Ammon's horn (tissue), 1 donor: ENCODE results near the gene ARPP21.
A peak's percentile ranks its signal among the peaks of the same experiment; 100 is the strongest.
"Not testable (repeated sequence)": the region's sequence is repeated elsewhere in the genome, so short reads cannot be mapped to it uniquely, and the experiment has no call there.

Experiments used
- DNase-seq: peaks from one replicate; pipeline ENCODE4 v3.0.0-alpha.2; 2016; ENCODE audit warnings: low spot score

Gene ARPP21

DNA sequence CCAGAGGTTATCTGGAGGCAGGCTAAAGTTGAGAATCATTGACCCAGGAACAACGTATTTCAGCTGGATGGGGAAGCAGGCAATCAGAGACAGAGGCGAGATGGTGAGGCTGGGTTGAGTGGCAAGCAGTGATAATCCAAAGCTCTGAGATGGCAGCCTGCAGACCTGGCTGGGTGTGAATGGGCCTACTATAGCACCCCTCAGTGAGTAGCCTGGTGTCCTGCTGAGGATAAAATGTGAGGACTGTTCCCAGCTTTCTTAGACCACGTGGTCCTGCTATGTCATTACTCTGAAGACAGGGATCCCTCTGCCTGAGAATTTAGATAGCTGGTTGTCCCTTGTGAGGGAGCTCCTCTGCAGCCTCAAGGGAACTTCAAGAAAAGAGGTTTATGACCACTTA lies 141.5 kb downstream of the ARPP21 start:
- DNase-seq, result no peak

DNA sequence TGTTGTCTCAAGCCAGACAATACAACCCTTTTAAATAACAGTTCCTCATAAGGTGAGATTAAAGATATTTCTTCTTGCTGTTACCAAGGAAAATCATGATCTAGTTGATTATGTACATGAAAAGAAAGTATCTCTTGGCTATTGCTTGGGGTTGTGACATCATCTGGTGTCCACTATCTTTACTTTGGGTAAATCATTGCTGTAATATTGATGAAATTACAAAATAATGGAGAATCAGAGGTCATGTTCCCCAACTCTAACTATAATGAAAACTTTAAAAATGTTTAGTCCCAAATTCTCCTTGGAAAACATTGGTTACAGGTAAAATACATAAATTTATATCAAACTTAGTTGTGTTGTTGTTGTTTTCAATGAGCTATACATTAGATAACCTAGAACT lies 142.2 kb downstream of the ARPP21 start:
- no peak for DNase-seq

DNA sequence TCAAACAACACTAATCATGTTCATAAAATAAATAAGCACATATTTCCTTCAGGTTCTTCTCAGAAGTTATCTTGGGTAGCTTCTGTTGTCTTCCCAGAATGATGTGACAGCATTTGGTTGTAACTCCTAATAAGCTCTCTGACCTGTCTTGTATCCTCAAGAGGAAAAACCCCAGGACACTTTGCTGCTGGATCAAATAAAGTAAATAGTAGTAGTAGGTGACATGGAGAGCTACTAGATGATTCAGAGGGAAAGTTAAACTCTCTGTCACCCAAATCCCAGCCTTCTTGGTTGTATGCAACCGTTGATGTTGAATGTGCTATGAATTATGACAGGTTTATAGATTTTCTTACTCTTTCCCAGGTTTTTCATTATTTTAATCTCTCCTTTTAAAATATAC lies 143.0 kb downstream of the ARPP21 start:
- DNase-seq, result no peak

DNA sequence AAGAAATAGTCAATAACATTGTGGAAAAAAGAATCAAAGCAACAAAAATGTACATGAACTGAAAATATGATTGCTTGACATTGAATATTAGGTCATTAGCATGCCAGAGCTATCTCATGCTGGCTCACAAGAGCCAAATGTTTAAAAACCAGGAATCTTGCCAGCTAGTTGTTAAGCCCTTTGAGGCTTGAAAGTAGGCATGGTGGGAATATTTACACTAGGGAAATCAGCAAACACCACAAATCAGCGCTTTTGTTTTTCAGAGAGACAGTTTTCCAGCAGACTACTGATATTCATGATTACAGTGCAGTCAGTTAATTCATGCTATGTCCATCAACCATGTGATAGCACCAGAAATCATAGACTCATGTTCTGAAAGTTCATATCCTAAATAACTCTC lies 144.8 kb downstream of the ARPP21 start:
- DNase-seq, result no peak

DNA sequence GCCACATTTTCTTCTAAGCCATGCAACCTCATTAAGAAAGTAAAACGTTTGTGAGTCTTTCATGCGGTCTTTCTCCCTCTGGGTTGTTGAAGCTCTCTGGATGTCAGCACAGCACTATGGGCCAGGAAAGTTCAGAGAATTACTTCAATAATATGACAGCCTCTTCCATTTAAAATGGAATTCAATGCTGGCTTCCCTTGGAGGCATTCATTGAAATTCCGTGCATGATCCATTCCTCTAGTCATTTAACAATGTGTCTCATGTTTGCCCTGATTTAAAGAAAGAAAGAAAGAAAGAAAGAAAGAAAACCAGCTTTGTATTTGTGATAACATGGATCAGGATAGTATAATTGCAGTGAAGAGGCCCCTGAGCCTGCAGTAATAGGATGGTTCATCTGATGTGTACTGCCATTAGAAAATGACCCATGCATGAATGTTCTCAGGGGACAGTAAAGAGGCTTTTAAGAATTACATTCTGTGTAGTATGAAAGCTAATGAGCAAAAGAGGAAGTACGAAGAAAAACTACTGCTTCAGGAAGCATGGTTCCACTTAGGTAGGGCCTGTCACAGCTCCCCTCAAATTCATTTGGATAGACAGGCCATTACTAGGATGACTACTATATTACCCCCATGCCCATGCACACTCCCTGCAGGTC lies 146.0 kb downstream of the ARPP21 start:
- no peak for DNase-seq

DNA sequence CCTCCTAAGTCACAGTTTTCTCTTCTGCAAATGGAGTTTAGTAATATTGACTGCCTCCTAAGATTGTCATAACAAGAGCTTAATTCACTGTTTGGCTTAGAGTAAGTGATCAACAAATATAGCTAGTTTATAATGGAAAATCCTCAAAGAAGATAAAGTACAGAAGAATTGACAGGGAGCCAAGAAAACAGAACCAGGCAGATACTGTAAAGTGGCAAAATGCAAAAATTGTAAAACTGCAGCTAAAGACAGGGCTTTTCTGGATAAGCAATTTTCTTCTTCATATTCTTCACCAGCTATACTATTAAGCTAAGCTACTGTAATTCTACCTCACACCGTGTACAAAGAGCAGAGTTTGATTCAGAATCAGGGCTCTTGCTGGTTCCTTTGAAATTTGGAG lies 148.6 kb downstream of the ARPP21 start:
- DNase-seq, result no peak

DNA sequence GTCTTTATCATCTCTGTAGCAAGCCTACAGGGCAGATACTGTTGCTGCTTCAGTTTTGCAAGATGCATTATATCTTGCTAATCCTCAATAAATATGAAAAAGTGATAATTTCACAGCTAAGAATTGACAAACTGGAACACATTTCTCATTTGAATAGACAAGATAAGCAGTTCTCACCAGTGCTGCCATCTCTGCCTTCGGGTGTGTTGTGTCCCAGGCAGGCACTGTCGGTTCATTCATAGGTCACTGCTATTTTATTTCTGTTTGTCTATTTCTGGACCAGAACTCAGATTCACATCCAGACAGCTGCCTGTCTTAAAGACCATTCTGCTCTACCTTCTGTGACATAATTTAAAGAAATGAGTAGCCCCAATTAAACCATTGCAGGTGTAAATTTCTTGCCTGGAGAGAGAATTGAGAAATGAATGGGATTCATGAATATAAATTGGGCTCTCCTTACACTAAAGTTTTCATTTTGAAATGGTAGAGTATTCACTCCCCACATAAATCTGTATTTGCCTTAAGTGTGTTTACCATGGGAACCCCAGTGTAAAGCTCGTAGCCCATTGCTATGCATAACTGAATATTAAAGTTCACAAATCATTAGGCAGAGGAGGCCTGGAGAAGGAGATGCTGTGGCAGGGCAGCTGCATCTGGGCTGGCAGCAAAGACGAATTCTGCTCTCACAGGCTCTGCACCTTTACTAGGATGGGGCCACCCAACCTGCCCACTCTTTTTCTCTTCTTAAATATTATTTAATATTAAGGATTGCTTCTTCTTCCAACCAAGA lies 149.9 kb downstream of the ARPP21 start:
- peak; percentile 20 for DNase-seq

DNA sequence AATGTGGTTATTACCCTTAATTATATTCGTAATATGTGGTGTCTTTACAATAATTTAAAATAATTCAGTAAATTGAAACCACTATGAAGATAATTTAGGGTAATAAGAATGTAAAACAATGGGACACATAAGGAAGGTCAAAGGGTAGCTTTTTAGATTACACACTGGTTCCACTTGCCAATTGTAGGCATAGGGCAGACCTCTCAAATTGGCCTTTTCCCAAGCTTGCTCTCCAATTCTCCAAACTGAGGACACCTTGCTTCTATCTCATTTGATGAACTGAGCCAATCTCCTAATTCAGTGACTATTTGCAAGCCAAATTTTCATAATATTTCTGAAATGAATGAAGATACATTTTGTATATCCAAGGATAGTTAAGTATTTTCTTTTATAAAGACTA lies 151.4 kb downstream of the ARPP21 start:
- DNase-seq, result no peak

DNA sequence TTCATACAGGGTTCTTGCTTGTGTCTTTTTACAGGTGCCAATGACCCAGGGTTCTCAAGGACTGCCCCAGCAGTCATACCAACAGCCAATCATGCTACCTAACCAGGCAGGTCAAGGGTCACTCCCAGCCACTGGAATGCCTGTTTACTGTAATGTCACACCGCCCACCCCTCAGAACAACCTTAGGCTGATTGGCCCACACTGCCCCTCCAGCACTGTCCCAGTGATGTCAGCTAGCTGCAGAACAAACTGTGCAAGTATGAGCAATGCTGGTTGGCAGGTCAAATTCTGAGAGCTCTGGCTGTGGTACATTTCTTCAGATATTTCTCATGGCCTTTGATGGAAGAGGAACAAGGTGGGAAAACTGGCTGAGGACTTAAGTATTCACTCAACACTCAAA lies 154.3 kb downstream of the ARPP21 start:
- DNase-seq, result no peak

DNA sequence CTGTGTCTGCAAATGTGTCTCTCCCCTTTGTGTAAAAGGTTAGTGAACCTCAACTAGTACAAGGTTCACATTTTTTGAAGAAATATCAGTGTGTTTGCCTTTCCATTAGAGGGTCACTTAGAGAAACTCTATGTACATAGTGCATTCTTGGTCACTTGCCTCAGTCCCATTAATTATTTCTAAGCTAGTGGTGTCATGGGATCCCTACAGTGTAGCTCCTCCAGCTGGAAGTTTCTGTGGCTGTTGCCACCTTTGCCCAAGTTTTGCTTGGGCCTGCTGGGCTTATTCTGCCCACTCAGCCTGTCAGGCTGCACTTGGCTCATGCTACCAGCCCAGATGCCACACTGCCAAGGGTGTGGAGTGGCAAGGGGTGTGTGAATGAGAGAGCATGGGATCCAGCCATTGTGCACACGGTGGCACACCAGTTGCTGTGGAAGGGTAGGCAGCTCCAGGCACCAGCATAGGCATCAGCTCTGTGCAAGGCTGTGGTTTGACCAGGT lies 161.7 kb downstream of the ARPP21 start:
- DNase-seq, result no peak

DNA sequence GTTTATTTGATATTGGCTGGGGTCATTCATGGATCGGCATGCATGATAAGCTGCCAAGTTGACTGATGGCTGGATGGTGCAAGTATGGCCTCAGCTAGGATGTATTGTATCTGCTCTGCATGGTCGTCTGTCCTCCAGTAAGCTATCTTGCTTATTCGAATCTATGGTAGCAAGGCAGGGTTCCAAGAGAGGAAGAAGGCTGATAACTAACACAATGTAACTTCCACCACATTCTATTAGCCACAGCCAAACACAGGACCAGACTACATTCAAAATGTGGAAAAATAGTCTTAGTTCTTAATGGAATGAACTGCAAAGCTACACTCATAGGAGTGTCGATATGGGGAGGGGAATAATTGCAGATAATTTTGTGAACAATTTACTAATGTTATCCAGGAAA lies 175.2 kb downstream of the ARPP21 start:
- no peak for DNase-seq

DNA sequence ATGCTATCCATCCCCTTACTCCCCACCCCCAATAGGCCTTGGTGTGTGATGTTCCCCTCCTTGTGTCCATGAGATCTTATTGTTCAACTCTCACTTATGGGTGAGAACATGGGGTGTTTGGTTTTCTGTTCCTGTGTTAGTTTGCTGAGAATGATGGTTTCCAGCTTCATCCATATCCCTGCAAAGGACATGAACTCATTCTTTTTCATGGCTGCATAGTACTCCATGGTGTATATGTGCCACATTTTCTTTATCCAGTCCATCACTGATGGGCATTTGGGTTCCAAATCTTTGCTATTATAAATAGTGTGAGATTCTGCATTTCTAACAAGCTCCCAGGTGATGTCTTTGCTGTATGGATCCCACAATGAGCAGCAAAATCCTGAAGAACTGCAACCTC lies 176.5 kb downstream of the ARPP21 start:
- DNase-seq, result not testable (repeated sequence)

DNA sequence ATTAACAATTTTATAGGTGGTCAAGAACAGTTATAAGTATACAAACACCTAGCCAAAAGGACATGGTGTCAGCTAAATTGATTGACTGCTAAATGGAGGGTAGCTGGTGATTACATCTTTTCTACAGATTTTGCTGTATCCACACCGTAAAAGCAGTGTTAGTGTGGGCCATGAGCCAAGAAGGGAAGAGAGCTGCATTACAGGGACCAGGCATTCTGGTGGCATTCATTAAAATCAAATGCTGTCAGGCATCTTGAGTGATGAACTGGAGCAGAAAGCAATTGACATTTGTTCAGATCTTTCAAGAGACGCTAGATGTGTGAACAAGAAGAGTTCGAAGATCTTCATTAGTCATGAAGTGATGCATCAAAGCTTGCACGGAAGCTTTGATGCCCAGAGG lies 177.9 kb downstream of the ARPP21 start:
- no peak for DNase-seq

DNA sequence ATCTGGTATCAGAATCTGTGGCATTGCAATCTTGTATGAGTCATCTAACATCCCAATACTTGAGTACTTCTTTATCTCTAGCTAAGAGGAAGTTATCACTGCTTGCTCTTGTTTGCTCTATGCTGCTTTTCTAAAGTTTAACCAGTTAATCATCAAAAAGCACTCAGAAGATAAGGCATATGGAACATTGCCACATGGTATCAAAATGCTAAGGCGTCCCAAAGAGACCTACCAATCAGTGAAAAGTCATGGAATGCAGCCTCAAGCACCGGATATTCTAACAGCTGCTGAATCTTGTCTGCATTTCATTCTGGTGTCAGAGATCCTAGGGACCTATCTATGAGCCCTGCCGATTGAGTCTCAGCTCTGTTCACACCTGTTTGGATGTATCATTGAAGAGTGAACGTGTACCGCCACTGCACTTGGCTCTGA lies 192.8 kb downstream of the ARPP21 start:
- DNase-seq, result no peak
